GM12801 (cell line): ENCODE results near the gene TRAF6.

Source experiments
- CTCF ChIP-seq: IDR thresholded peaks from one replicate; pipeline ENCODE4 v1.5.1; 2011; ENCODE audit warnings: control low read depth; ENCODE audit not compliant: insufficient read length; ENCODE audit errors: extremely low read depth

TRAF6 gene

GRCh38 chr11:36509694-36510593, at the start of gene TRAF6:
TSS of gene TRAF6 (minus strand) at chr11:36510272. CDS start at chr11:36501515, 8,757 bp downstream.
- no peak for TF ChIP-seq CTCF

DNA sequence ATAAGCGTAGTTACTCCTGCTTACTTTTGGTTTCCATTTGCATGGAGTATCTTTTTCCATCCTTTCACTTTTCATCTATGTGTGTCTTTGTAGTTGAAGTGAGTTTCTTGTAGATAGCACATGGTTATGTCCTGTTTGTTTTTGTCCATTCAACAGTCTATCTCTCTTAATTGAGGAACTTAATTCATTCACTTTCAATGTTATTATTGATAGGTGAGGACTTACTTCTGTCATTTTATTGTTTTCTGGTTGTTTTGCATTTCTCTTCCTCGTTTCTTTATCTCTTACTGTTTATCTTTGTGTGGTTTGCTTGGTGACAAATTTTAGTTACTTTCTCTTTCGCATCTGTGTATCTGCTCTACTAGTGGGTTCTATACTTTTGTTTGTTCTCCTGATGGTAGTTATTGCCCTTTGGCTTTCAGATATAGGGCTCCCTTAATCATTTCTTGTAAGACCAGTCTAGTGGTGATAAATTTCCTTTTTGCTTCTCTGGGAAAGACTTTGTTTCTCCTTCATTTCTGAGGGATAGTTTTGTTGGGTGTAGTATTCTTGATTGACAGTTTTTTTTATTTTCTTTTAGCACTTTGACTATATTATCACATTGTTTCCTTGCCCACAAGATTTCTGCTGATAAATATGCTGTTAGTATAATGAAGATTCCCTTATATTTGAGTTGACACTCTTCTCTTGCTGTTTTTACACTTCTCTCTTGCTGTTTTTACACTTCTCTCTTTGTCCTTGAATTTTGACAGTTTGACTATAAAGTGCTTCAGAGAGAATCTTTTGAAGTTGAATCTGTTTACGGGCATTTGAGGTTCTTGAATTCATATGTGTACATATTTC, 48.7 kb upstream of the TRAF6 start:
- no peak for TF ChIP-seq CTCF

DNA sequence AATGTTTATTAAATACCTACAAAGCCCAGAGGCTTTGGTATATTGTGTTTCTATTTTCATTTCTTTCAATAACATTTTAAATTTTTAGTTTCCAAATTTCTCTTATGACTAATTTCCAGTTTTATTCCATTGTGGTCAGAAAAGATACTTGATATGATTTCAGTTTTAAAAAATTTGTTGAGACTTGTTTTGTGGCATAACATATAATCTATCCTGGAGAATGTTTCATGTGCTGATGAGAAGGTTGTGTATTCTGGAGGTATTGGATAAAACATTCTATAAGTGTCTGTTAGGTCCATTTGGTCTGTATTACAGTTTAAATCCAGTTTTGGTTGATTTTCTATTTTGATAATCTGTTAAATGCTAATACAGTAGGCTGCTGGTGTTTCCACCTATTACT, 47.9 kb upstream of the TRAF6 start:
- no peak for TF ChIP-seq CTCF

- TF ChIP-seq CTCF: no peak
Observed at GRCh38 chr11:36550385-36551115, 40.5 kb upstream of the TRAF6 start.

DNA sequence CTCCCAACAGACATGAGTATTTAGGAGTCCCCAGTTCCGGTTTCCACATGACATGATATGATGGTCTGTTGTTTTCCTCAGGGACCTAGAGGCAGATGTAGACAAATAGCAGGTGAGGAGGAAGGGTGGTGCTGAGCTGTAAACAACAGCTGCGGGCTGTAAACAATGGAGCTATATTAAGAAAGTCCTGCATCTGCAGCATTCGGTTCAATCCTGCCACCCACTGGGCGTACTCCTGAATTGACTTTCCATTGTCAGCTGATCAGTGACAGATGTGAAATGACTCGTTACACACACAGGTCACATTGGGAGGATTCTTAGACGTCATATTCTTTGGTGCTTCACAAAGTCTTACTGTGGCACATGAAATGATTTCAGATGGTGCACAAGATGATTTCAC, 30.9 kb upstream of the TRAF6 start:
- TF ChIP-seq CTCF: no peak

- TF ChIP-seq CTCF: no peak
Observed at GRCh38 chr11:36534276-36534840, 24.3 kb upstream of the TRAF6 start.
